Measurements from ENCODE around the gene ACRBP.

GRCh38 chr12:6644257-6644596 lies 3.0 kb downstream of the ACRBP start:
- TF ChIP-seq POLR2AphosphoS5 (IDR thresholded peaks at IDR 0.05) (no peak), CTCF (IDR thresholded peaks at IDR 0.05) (no peak), EP300 (IDR thresholded peaks at IDR 0.05) (no peak), POLR2A (IDR thresholded peaks at IDR 0.05) (no peak)

Measured in suprapubic skin (tissue), 4 donors.